ENCODE results near the gene ATP2C2.

- TF ChIP-seq MYC (IDR thresholded peaks at IDR 0.05; ENCODE audit: low read depth, low read length) (no peak), POLR2A (IDR thresholded peaks at IDR 0.05; ENCODE audit: extremely low read depth, insufficient read length) (no peak), CTCF (IDR thresholded peaks at IDR 0.05; ENCODE audit: low read depth, low read length) (no peak)
Measured at GRCh38 chr16:84459533-84459894, 91.2 kb downstream of the ATP2C2 start.
